Measurements from ENCODE around the gene METTL22.
A peak's percentile ranks its signal among the peaks of the same experiment; 100 is the strongest.

Gene METTL22

GRCh38 chr16:8665529-8665928 is 44.0 kb downstream of the METTL22 start:
- DNase-seq (ENCODE audit: low read depth, low spot score) = no peak

- DNase-seq (ENCODE audit: low read depth, low spot score) = no peak
Observed at GRCh38 chr16:8667492-8667891, 46.0 kb downstream of the METTL22 start.

GRCh38 chr16:8668113-8668512 is 46.6 kb downstream of the METTL22 start:
- DNase-seq (ENCODE audit: low read depth, low spot score) = no peak

- DNase-seq (ENCODE audit: low read depth, low spot score) = no peak
Observed at GRCh38 chr16:8669481-8669880, 48.0 kb downstream of the METTL22 start.

- DNase-seq (ENCODE audit: low read depth, low spot score) = no peak
Observed at GRCh38 chr16:8670014-8670560, 48.6 kb downstream of the METTL22 start.

- no peak for DNase-seq (ENCODE audit: low read depth, low spot score)
Observed at GRCh38 chr16:8673611-8674412, 52.3 kb downstream of the METTL22 start.

GRCh38 chr16:8674413-8675022 is 53.0 kb downstream of the METTL22 start, which contains the start of gene ABAT:
ABAT (plus strand) TSS chr16:8674617; CDS start chr16:8735740, 61,123 bp downstream.
- DNase-seq (ENCODE audit: low read depth, low spot score) = peak; percentile 73

- DNase-seq (ENCODE audit: low read depth, low spot score) = peak; percentile 14
Observed at GRCh38 chr16:8675183-8676159, 54.0 kb downstream of the METTL22 start.

- no peak for DNase-seq (ENCODE audit: low read depth, low spot score)
Observed at GRCh38 chr16:8676160-8676547, 54.7 kb downstream of the METTL22 start.

- DNase-seq (ENCODE audit: low read depth, low spot score) = no peak
Observed at GRCh38 chr16:8676737-8677375, 55.4 kb downstream of the METTL22 start.

GRCh38 chr16:8677481-8677880 is 56.0 kb downstream of the METTL22 start:
- DNase-seq (ENCODE audit: low read depth, low spot score) = no peak

- DNase-seq (ENCODE audit: low read depth, low spot score) = no peak
Observed at GRCh38 chr16:8678068-8678927, 56.8 kb downstream of the METTL22 start.

GRCh38 chr16:8679151-8679550 is 57.7 kb downstream of the METTL22 start:
- no peak for DNase-seq (ENCODE audit: low read depth, low spot score)

GRCh38 chr16:8682551-8683259 is 61.2 kb downstream of the METTL22 start:
- no peak for DNase-seq (ENCODE audit: low read depth, low spot score)

GRCh38 chr16:8683640-8684039 is 62.1 kb downstream of the METTL22 start:
- DNase-seq (ENCODE audit: low read depth, low spot score) = no peak

GRCh38 chr16:8685617-8686016 is 64.1 kb downstream of the METTL22 start:
- DNase-seq (ENCODE audit: low read depth, low spot score) = no peak

GRCh38 chr16:8686031-8686621 is 64.6 kb downstream of the METTL22 start:
- DNase-seq (ENCODE audit: low read depth, low spot score) = no peak

GRCh38 chr16:8686879-8687278 is 65.4 kb downstream of the METTL22 start:
- no peak for DNase-seq (ENCODE audit: low read depth, low spot score)

GRCh38 chr16:8689686-8690085 is 68.2 kb downstream of the METTL22 start:
- DNase-seq (ENCODE audit: low read depth, low spot score) = no peak

Data from activated CD4-positive, CD25-positive, alpha-beta regulatory T cell treated with anti-CD3 and anti-CD28 coated beads, Interleukin-2, amount 50 U/mL, for 16 hours (primary cell).